Right lobe of liver (tissue), 6 donors: ENCODE results near the gene PMEPA1. TPM values are rescaled to one million over a fixed set of nuclear protein-coding genes. Genes with fewer than 3 reads are reported as not detected.

Experiments used
- ATAC-seq, 4 donors: fragments of 200-7000 bp; cut with Tn5 transposase; one replicate each; pipeline ENCODE4 v1.9.1; 2020; ENCODE audit warnings: mild to moderate bottlenecking in 4 of 4, moderate library complexity in 4 of 4
- DNase-seq, 3 donors: peaks; one replicate each; pipeline ENCODE4 v3.0.0-alpha.2; 2020
- H3K27ac ChIP-seq, 3 donors: fragments of 200-600 bp; one replicate each; pipeline ENCODE4 v1.8.0; 2022
- H3K27me3 ChIP-seq, 2 donors: fragments of 200-600 bp; one replicate each; pipeline ENCODE4 v1.8.0; 2022
- H3K36me3 ChIP-seq, 4 donors: fragments of 200-600 bp; sonication (generic) in 1 of 4; one replicate each; pipeline versions ENCODE4 v1.5.1 to v1.8.0; 2017 to 2022; ENCODE audit warnings: control low read depth in 1 of 4
- H3K4me1 ChIP-seq, 4 donors: fragments of 200-600 bp; sonication (generic) in 1 of 4; one replicate each; pipeline versions ENCODE4 v1.5.1 to v1.8.0; 2017 to 2022; ENCODE audit warnings: control low read depth in 1 of 4
- H3K4me3 ChIP-seq, 3 donors: fragments of 200-600 bp; one replicate each; pipeline ENCODE4 v1.8.0; 2022
- H3K9me3 ChIP-seq, 4 donors: fragments of 200-600 bp; sonication (generic) in 1 of 4; one replicate each; pipeline versions ENCODE4 v1.5.1 to v1.8.0; 2017 to 2022; ENCODE audit warnings: control low read depth in 1 of 4
- CTCF ChIP-seq, 4 donors: fragments of 200-600 bp in 3 of 4; fragments of 450-650 bp in 1 of 4; IDR thresholded peaks; one replicate each; pipeline versions ENCODE4 v1.5.1 to v1.8.0; 2016 to 2022; ENCODE audit warnings: antibody characterized with exemption in 4 of 4, mild to moderate bottlenecking in 2 of 4
- POLR2A ChIP-seq: fragments of 450-650 bp; IDR thresholded peaks from one replicate; pipeline ENCODE4 v1.6.1; 2017; ENCODE audit warnings: antibody characterized with exemption, mild to moderate bottlenecking
- WGBS: methylation state at CpG from one replicate; pipeline ENCODE4 v1.1.6; 2018; ENCODE audit warnings: low coverage, low lambda C conversion rate; ENCODE audit not compliant: insufficient coverage; ENCODE audit errors: missing lambda C conversion rate; 5-methylcytosine and 5-hydroxymethylcytosine counted together
- intact Hi-C, 2 donors: fragments of 100-400 bp; cut with DNase I; formaldehyde crosslinking; loops; one replicate each; pipeline versions ENCODE4 v1.11.2 to v1.14.1; 2022
- total RNA-seq, 6 experiments: library from RNA; depleted of rRNA in 2 of 6; stranded (reverse); fragments of >200 nt in 2 of 6; fragmentation: NEBNext Ultra II Directional in 3 of 6; extraction: Animal tissue kit (Norgen Biotek cat#: 25700) in 3 of 6; gene quantifications; one replicate each; pipeline versions ENCODE4 v1.1.0 to v1.2.4, GENCODE V29; 2016 to 2023
- donor health status: DM: no; HTN: yes; CAD: no.
- donor health status: DM: no; HTN: no; CAD: no.
- donor health status: DM: no; HTN: no; CAD: no.
- donor health status: DM: no; HTN: yes; CAD: no.
- donor health status: DM: no; HTN: yes; CAD: no.

Gene PMEPA1
- total RNA-seq, 6 experiments from 2014 or later, result 0.50 to 2.3 (median 1.4) TPM

GRCh38 chr20:57605878-57606277 lies 103.9 kb downstream of the PMEPA1 start:
- whole genome bisulfite sequencing, result 43% methylated on average over 5 of the region's 5 CpGs
- intact Hi-C loops, result no loop called here
- Histone ChIP-seq H3K4me1 (no peaks in the 10 kb centered on the region), H3K4me3 (no peak overlapping the region), H3K9me3 (no peaks in the 10 kb centered on the region), H3K27ac (no peak overlapping the region), H3K36me3 (no peaks in the 10 kb centered on the region), H3K27me3 (no peaks in the 10 kb centered on the region)
- no peak for ATAC-seq
- no peak for TF ChIP-seq CTCF (IDR thresholded peaks at IDR 0.05)
- TF ChIP-seq POLR2A, result no peak
- DNase-seq, result no peak

- intact Hi-C loops, result no loop called here
- peak in 1 of 4 donors; percentile 24 for ATAC-seq
These were observed 104.8 kb downstream of the PMEPA1 start for GRCh38 chr20:57605045-57605444.

DNA sequence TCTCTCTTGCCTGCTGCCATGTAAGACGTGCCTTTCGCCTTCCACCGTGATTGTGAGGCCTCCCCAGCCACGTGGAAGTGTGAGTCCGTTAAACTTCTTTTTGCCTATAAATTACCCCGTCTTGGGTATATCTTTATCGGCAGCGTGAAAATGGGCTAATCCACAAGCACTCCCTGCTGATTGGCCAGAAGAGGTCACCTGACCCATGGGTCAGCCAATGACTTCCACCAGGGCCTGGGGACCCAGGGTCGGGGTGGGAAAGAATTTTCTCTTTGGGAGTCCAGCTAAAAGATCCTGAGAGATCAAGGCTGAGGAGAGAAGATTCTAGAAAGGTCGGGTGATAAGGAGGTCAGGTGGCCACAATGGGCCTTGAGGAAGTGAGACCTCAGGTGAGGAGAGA lies 106.7 kb downstream of the PMEPA1 start:
- H3K27ac ChIP-seq, result no peak overlapping the region
- TF ChIP-seq CTCF (IDR thresholded peaks at IDR 0.05), result no peak
- TF ChIP-seq POLR2A, result no peak
- 80% methylated on average over 10 of the region's 10 CpGs for WGBS

More at GRCh38 chr20:57605045-57605444, 104.8 kb downstream of the PMEPA1 start:
- H3K4me3 ChIP-seq, result no peak overlapping the region
- no peaks in the 10 kb centered on the region for H3K36me3 ChIP-seq
- 37% methylated on average over 5 of the region's 5 CpGs for WGBS
- no peaks in the 10 kb centered on the region for H3K4me1 ChIP-seq
- DNase-seq, result no peak
- H3K9me3 ChIP-seq, result no peaks in the 10 kb centered on the region
- H3K27ac ChIP-seq, result no peak overlapping the region
- no peaks in the 10 kb centered on the region for H3K27me3 ChIP-seq
- TF ChIP-seq POLR2A (no peak), CTCF (IDR thresholded peaks at IDR 0.05) (no peak)

GRCh38 chr20:57601737-57602136 lies 108.1 kb downstream of the PMEPA1 start:
- intact Hi-C loops, result no loop called here
- no peak overlapping the region for H3K4me3 ChIP-seq
- DNase-seq, result peak in 1 of 3 donors; percentile 9
- H3K36me3 ChIP-seq, result no peaks in the 10 kb centered on the region
- TF ChIP-seq CTCF (IDR thresholded peaks at IDR 0.05), result no peak
- no peak for TF ChIP-seq POLR2A
- H3K9me3 ChIP-seq, result no peaks in the 10 kb centered on the region
- H3K27me3 ChIP-seq, result no peaks in the 10 kb centered on the region
- no peak overlapping the region for H3K27ac ChIP-seq
- no peaks in the 10 kb centered on the region for H3K4me1 ChIP-seq
- WGBS, result 30% methylated on average over 2 of the region's 5 CpGs
- ATAC-seq, result no peak

More for the DNA sequence above, 106.7 kb downstream of the PMEPA1 start:
- H3K27me3 ChIP-seq, result no peaks in the 10 kb centered on the region
- DNase-seq, result peak in 1 of 3 donors; percentile 16
- H3K4me1 ChIP-seq, result no peaks in the 10 kb centered on the region
- H3K9me3 ChIP-seq, result no peaks in the 10 kb centered on the region
- no peaks in the 10 kb centered on the region for H3K36me3 ChIP-seq
- no peak for ATAC-seq
- no peak overlapping the region for H3K4me3 ChIP-seq
- intact Hi-C loops, result no loop called here

- TF ChIP-seq CTCF (IDR thresholded peaks at IDR 0.05) (no peak), POLR2A (no peak)
- WGBS, result no CpG with 5 or more reads among the region's 2 CpGs
These were observed 108.6 kb downstream of the PMEPA1 start for GRCh38 chr20:57601211-57601570.

More at GRCh38 chr20:57601211-57601570, 108.6 kb downstream of the PMEPA1 start:
- no peaks in the 10 kb centered on the region for H3K36me3 ChIP-seq
- no peaks in the 10 kb centered on the region for H3K27me3 ChIP-seq
- H3K9me3 ChIP-seq, result no peaks in the 10 kb centered on the region
- DNase-seq, result peak in 1 of 3 donors; percentile 9
- no peak overlapping the region for H3K27ac ChIP-seq
- H3K4me1 ChIP-seq, result no peaks in the 10 kb centered on the region
- H3K4me3 ChIP-seq, result no peak overlapping the region
- ATAC-seq, result no peak
- intact Hi-C loops, result no loop called here
